NCI-H128 (cell line): ENCODE data around the gene DQX1.
A peak's percentile ranks its signal among the peaks of the same experiment; 100 is the strongest.

ENCODE experiments used
- DNase-seq: peaks from one replicate; lab custom pipeline; 2025; ENCODE audit not compliant: unreplicated experiment; lab: John Stamatoyannopoulos, UW

Gene DQX1

GRCh38 chr2:74512744-74513604 is 13.1 kb downstream of the DQX1 start:
- no peak for DNase-seq

DNA sequence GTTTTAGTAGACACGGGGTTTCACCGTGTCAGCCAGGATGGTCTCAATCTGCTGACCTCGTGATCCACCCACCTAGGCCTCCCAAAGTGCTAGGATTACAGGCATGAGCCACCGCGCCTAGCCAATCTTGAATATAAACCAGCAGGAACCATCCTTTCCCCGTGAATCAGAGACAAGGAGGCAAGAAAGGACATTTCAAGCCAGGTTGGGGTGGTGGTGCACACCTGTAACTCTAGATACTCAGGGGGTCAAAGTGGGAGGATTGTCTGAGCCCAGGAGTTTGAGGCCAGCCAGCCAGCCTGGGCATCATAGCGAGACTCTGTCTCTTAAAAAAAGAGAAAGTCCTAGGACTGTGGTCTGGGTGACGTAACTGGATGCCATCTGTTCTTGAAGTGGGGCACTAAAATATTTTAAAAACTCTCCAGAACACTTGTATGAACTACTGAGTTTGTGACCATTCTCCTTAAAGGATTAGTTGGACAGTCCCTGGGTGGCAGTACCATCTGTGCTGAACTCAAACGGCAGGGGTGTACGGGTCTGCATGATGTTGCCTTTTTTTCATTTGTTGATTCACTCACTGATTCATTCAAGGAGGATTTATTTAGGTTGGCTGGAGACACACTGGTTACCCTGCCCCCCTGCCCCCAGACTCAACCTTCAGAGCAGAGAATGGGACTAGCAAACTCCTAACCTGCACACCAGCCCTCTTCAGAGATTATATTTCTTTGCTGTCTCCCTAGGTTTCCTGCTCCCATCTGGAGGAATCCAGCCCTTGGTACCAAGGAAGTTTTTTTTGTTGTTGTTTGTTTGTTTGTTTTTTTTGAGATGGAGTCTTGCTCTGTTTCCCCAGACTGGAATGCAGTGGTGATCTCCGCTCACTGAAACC is 14.7 kb downstream of the DQX1 start:
- DNase-seq = no peak

DNA sequence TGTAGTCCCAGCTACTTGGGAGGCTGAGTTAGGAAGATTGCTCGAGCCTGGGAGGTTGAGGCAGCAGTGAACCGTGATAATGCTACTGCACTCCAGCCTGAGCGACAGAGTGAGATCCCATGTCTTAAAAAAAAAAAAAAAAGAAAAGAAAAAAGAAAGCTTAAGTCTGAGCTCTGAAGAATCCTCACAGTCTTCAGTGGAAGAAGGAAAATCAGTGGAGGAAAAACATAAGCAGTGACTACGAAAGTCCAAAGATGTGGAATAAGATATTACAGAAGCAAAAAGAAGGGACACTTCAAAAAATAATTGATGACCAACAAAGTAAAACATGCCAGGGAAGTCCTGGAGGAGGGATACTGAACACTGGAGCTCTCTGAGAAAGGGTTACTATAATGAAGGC is 15.8 kb downstream of the DQX1 start:
- no peak for DNase-seq

DNA sequence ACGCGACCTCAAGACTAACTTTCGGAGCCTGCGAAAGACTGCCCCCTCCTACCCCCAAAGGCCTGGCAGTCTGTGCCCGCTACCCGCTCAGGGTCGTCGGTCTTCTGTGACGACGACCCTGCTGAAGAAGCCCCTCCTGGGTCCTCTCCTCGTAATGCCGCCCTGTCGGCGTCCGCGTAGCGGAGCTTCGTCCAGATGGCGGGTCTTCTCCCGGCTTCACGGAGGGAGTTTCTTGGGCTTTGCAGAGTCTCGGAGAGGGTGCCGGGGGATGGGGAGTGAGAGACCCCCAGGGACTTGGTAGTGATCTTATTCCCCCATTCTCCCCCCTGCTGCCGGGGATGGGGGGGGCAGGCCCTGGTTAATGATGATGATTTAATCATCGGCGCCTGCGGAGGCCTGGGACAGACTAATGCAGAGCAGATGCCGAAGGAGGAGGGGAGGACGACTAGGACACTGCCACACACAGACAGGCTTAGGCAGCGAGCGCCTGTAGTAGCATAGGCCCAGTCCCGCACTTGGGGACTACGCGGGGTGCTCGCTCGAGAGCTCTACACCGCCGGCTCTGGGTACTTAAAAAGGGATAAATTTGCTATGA is 18.0 kb downstream of the DQX1 start:
- no peak for DNase-seq

- DNase-seq = peak; percentile 98
Measured at GRCh38 chr2:74507145-74507925, 18.7 kb downstream of the DQX1 start, which contains the start of gene PCGF1. TSS of gene PCGF1 (minus strand) at chr2:74507695. CDS start at chr2:74507668, 27 bp downstream.

DNA sequence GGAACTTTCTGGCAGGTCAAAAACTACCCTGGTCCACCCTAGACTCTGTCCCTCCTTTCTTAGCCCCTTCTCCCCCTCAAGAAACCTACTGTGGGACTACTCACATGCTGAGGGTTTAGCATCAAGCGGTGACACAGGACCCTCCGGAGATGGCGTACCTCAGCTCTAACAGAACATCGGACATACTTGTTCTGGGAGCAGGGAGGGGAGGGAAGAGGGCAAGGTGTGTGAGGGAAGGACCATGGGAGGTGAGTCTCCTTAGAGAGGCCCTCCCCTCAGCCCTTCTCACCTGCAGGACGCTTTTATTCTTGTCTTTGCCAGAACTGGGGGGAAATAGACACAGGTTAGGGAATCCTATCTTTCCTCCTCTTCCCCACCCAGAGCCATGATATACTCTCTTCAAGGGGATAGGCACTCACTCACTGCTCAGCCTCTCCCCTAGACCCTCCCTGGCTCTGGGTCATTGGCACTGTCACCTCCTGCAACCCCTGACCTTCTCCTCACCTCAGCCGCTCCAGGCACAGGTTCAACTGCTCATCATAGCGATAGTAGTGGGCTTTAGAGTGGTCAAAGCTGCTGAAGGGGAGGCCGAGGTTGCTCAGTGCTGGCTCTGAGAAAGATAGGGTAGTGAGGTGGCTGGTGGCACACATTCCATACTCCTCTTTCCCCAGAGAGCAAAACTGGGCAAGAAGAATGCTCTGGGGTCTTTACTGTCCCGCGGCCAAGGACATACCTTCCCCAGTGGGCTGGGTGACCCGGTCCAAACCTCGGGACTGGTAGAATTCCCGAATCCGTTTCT is 20.4 kb downstream of the DQX1 start:
- DNase-seq = no peak

DNA sequence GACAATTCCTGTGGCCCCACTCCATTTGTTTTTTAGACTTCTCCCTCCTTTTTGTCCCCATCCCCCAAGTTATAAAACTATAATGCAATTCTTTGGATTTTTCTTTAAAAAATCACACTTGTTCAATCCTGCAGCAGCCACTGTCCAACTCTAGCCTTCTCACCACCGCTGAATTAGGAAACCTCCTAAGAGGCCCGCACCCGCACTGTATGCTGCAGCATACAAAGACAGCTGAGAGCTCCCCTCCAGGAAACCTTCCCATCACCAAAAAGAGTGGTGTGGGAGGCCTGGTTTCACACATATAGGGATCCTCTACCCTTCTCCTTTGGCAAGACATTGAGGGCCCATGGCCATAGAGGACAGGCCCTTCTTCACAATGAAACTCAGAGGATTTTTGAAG is 21.4 kb downstream of the DQX1 start:
- no peak for DNase-seq

DNA sequence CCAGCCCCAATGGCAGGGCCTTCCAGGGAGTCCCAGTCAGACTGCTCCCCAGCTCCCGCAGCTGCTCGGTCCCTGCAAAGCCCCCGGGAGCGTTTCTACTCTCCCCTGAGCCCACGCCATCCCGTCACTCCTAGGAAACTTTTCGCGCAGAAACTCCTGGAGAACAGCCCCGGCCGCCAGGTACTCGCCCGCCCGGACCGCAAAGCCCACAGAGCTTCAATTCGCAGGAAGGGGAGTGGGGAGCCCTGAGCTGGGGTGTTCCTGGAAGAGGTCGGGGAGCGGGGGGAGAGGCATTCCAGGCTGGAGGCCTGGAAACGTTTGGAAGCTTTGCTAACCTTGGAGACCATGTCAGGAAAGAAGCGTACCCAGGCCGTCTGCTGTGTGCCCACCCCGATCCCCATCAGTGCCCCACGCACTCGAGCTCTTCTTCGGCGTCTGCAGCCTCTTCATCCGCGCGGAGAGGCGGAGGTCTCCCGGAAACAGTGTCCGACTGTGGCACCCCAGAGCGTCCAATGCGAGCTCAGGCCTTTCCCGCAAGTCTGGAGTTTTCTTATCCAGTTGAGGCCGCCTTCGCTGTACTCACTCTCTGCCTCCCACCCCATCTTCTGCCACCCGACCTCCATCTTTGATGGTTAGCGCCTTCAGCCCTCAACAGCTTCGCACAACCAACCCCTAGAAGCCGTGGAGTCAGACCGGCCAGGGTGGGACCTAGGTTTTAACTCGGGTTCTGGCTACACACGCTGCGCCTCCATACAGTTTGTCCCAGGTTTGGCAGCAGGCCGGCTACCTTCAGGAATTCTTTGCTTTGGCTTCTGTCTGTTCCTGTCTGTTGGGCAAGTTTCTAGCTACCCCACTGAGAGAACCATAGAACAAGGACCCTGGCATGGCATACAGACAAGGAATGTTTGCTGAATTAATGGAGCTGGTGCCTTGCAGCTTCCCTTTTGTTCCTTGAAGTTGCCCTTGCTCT is 22.2 kb downstream of the DQX1 start:
- DNase-seq = no peak

GRCh38 chr2:74502720-74503505 is 23.1 kb downstream of the DQX1 start:
- no peak for DNase-seq

DNA sequence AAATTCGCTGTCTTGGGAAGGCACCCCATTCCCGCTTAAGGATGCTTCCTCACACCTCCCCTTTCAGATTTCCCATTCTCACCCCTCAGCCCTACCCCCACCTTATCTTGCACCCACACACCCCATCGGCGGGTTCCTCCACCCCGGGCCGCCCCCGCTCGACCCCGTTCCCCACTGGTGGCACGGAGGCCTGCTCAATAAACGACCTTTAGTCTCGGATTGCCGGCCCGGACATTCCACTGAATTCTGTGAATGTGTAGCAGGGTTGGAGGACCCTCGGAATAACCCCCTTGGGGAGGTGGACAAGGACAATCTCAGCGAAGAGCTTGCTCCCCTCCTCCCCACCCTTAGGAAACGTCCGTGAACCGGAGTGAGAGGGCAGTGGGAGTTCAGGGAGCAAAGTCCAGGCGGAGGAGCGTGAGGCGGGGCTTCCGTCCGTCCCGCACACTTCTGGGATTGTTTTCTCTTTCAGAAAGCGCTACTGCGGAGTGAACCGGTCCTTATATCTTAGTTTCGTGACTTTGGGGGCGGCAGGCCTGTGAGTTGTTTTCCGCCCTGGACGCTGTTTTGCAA is 23.8 kb downstream of the DQX1 start:
- no peak for DNase-seq

DNA sequence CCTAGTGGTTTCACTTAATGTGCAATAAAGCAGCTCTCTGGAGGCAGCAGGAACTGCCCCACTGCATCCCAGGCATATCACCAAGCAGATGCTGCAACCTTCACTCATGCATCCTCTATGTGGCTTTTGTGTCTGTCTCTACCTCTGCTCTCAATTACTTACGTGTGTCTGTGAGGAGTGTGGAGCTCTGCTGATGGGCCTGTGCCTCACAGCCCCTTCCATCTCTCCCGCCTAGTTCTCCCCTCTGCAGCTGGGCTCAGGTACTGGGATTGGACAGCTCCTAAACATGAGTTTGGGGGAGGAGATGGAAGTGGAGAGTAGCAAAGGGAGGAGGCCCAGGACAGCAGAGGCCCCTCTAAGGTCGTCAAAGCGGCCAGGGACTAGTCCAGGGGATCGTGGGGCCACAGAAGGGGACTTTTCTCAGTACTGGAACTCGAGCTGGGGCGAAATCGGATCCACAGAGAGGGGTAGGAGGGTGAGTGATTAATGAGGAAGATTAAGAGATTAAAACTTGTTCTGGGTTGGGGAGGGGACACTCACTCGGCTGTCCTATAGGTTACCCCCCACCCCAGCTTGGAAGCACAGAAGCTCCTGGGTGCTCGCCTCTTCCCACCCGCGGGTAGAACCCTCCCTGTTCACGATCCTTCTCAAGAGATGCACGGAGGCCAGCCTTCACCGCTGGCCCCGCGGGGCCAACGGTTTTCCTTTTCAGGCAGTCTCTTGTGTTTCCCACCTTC is 24.5 kb downstream of the DQX1 start:
- DNase-seq = no peak

- no peak for DNase-seq
Measured at GRCh38 chr2:74500578-74500946, 25.5 kb downstream of the DQX1 start.

DNA sequence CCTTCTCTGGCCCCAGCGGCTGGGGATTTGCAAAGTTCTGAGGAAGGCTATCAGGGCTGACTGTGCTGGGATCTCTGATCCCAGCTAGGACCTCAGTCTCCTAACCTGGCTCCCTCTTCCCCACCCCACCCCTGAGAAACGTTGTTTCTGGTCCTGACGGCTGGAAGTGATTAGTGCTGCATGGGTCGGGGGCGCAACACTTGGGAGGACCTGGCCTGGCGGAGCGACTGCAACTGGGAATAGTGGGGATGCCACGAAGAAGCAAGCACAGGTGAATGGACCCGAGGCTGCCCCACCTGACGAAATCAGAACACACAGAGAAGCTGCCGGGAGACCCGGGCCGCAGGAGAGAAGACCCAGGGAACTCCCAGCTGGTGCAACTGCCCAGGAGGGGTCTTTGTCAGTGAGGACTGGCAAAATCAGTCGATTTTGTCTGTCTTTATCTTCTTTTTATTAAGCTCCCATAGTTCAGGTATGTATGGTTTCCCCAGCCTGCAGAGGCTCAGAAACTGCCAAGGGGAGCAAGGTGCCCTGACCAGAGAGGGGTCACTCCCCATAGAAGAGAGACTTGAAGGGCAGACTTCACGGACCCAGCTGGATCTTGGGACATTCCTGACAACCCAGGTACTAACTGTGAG is 26.0 kb downstream of the DQX1 start:
- no peak for DNase-seq

GRCh38 chr2:74499267-74499939 is 26.6 kb downstream of the DQX1 start, which contains the start of gene LBX2:
TSS of gene LBX2 (minus strand) at chr2:74499603. CDS start at chr2:74499537, 66 bp downstream.
- DNase-seq = no peak

DNA sequence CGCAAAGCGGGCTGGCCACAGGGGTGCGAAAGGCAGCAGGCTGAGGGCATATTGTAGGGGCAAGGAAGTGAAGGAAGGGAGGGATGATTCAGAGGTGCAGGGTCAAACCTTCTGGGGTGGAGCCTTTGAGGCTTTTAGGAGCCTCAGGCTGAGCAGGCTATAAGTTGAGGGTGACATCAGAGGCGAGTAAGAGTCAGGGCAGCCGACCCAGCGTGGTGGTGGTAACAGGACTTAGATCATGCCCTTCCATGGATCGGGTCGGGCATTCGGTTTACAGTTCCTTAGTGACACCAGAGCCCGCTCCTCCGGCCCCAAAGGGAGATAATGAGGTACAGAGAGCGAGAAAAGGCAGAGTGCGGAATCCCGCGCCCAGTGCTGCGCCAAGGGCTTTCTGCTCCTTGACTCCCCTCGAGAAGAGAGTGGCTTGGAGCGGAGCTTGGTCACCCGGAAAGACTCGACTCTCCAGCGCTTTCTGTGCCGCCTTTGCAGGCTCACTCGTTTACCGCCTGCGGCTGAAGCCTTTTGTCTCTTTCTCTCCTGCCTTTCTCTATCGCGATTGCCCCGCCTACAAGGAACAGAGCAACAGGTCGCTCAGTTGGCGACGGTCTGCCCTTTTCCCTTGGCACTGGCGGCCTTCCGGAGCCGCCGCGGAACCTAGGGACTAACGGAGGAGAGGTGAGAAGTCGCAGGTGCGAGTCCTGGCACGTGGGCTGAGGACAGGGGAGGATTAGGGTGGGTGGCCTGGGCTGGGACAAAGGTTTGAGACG is 27.3 kb downstream of the DQX1 start:
- no peak for DNase-seq
